HCT116 (cell line): ENCODE measurements around the gene CLDN9. TPM values are rescaled to one million over a fixed set of nuclear protein-coding genes. Genes with fewer than 3 reads are reported as not detected.

Experiments used
- ATAC-seq: fragments of 200-7000 bp; cut with Tn5 transposase; 2 replicates; pipeline ENCODE4 v1.9.1; 2020; ENCODE audit warnings: mild to moderate bottlenecking, moderate library complexity
- BruUV-seq: library from RNA; stranded (reverse); fragments of 400-500 nt; replicated peaks from 2 replicates; lab custom pipeline; 2021; lab: Mats Ljungman, UMichigan
- CTCF ChIA-PET: fragments of 300-600 bp; sonication (Branson Sonifier 250); formaldehyde crosslinking; loops from one replicate; lab custom pipeline; 2021; ENCODE audit warnings: antibody characterized with exemption; lab: Charles Lee
- POLR2A ChIA-PET: fragments of 300-600, 350-600 bp; sonication (Branson Sonifier 250); formaldehyde crosslinking; loops from one replicate; lab custom pipeline; 2021; ENCODE audit warnings: antibody characterized with exemption; lab: Charles Lee
- RAD21 ChIA-PET, 2 experiments: fragments of 300-600 bp; sonication (Branson Sonifier 250); formaldehyde crosslinking; loops; one replicate each; lab custom pipeline; 2023; ENCODE audit warnings: low total read pairs in 2 of 2; ENCODE audit not compliant: uncharacterized antibody in 2 of 2, unreplicated experiment in 2 of 2, low non-redundant PET in 1 of 2; lab: Charles Lee
- DNase-seq: peaks from one replicate; pipeline ENCODE4 v3.0.0-alpha.2; 2010; ENCODE audit warnings: low read depth, low spot score
- H2AFZ ChIP-seq: fragments of 200-600 bp; shearing (Covaris generic), sonication (generic); 2 replicates; pipeline ENCODE4 v1.6.1; 2017; ENCODE audit warnings: low read depth, mixed run types, mixed read lengths, antibody characterized with exemption, low read length; ENCODE audit not compliant: poor library complexity, severe bottlenecking
- H3K27ac ChIP-seq: 2 replicates; pipeline ENCODE4 v1.5.1; 2012; ENCODE audit warnings: low read depth, low read length
- H3K27me3 ChIP-seq: fragments of 200-600 bp; sonication (generic); 2 replicates; pipeline ENCODE4 v1.6.1; 2016; ENCODE audit warnings: mixed run types, low read length, mixed read lengths; ENCODE audit not compliant: insufficient read depth
- H3K36me3 ChIP-seq, 2 experiments: fragments of 200-500 bp in 1 of 2; fragments of 200-600 bp in 1 of 2; sonication (Bioruptor generic) in 1 of 2; sonication (generic) in 1 of 2; 2 replicates each; pipeline versions ENCODE4 v1.5.1 to v1.6.1; 2014 to 2016; ENCODE audit warnings: low read length in 2 of 2, inconsistent platforms in 1 of 2, mixed read lengths in 1 of 2, mixed run types in 1 of 2; ENCODE audit not compliant: insufficient read depth in 2 of 2, control insufficient read depth in 1 of 2
- H3K4me1 ChIP-seq, 2 experiments: fragments of 200-600 bp in 1 of 2; sonication (generic) in 1 of 2; 2 replicates each; pipeline versions ENCODE4 v1.5.1 to v1.6.1; 2012 to 2017; ENCODE audit warnings: low read length in 2 of 2, inconsistent platforms in 1 of 2, mild to moderate bottlenecking in 1 of 2, mixed read lengths in 1 of 2, mixed run types in 1 of 2, moderate library complexity in 1 of 2; ENCODE audit not compliant: insufficient read depth in 2 of 2, control insufficient read depth in 1 of 2
- H3K4me2 ChIP-seq: fragments of 200-600 bp; sonication (generic); 2 replicates; pipeline ENCODE4 v1.6.1; 2017; ENCODE audit warnings: mixed run types, low read length, mixed read lengths
- H3K4me3 ChIP-seq, 2 experiments: fragments of 200-600 bp in 1 of 2; sonication (generic) in 1 of 2; replicated peaks in 1 of 2; 2 replicates each; pipeline ENCODE4 v1.5.1; 2011 to 2016; ENCODE audit warnings: low read length in 2 of 2, control low read depth in 1 of 2, low read depth in 1 of 2, mild to moderate bottlenecking in 1 of 2, mixed read lengths in 1 of 2, mixed run types in 1 of 2
- H3K79me2 ChIP-seq: fragments of 200-600 bp; sonication (generic); 2 replicates; pipeline ENCODE4 v1.6.1; 2017; ENCODE audit warnings: mild to moderate bottlenecking, mixed run types, low read length, moderate library complexity, mixed read lengths; ENCODE audit not compliant: insufficient read depth
- H3K9ac ChIP-seq: fragments of 200-600 bp; sonication (generic); 2 replicates; pipeline ENCODE4 v1.6.1; 2016; ENCODE audit warnings: low read length, mixed read lengths
- H3K9me2 ChIP-seq: fragments of 200-600 bp; sonication (generic), shearing (Covaris generic); 2 replicates; pipeline ENCODE4 v1.6.1; 2017; ENCODE audit warnings: mixed run types, mild to moderate bottlenecking, moderate library complexity; ENCODE audit not compliant: insufficient read depth
- H3K9me3 ChIP-seq, 2 experiments: fragments of 200-500 bp in 1 of 2; fragments of 200-600 bp in 1 of 2; sonication (Bioruptor generic) in 1 of 2; sonication (generic) in 1 of 2; 2 replicates each; pipeline ENCODE4 v1.6.1; 2014 to 2017; ENCODE audit warnings: low read length in 2 of 2, mixed read lengths in 2 of 2, inconsistent platforms in 1 of 2, low read depth in 1 of 2, mild to moderate bottlenecking in 1 of 2, mixed run types in 1 of 2, moderate library complexity in 1 of 2; ENCODE audit not compliant: control insufficient read depth in 1 of 2, insufficient read depth in 1 of 2
- H4K20me1 ChIP-seq: fragments of 200-600 bp; sonication (generic), shearing (Covaris generic); 2 replicates; pipeline ENCODE4 v1.6.1; 2017; ENCODE audit warnings: mixed run types, mild to moderate bottlenecking, moderate library complexity; ENCODE audit not compliant: insufficient read depth
- CTCF ChIP-seq, 3 experiments: fragments of 200-600 bp in 1 of 3; sonication (generic) in 1 of 3; IDR thresholded peaks in 2 of 3; conservative IDR thresholded peaks in 1 of 3; 2 replicates each; pipeline ENCODE4 v1.5.1; 2012 to 2017; ENCODE audit warnings: low read depth in 2 of 3, low read length in 2 of 3, antibody characterized with exemption in 1 of 3, borderline replicate concordance in 1 of 3, control low read depth in 1 of 3, mild to moderate bottlenecking in 1 of 3, mixed read lengths in 1 of 3, mixed run types in 1 of 3, moderate library complexity in 1 of 3; ENCODE audit not compliant: insufficient read depth in 1 of 3
- ELF1 ChIP-seq: IDR thresholded peaks from 2 replicates; pipeline ENCODE4 v1.6.1; 2012; ENCODE audit warnings: low read depth, borderline replicate concordance
- EZH2 ChIP-seq: fragments of 200-600 bp; sonication (generic); IDR thresholded peaks from 2 replicates; pipeline ENCODE4 v1.6.1; 2017; ENCODE audit warnings: antibody characterized with exemption, mixed run types
- SIN3A ChIP-seq: IDR thresholded peaks from 2 replicates; pipeline ENCODE4 v1.6.1; 2012; ENCODE audit warnings: low read depth
- ZFX ChIP-seq: fragments of 450-650 bp; IDR thresholded peaks from 2 replicates; pipeline ENCODE4 v1.6.1; 2017
- intact Hi-C: fragments of 100-400 bp; cut with micrococcal nuclease; formaldehyde crosslinking; loops from 2 replicates; pipeline ENCODE4 v1.10.0; 2022
- total RNA-seq: library from RNA; stranded (reverse); gene quantifications from one replicate; pipeline ENCODE4 v1.2.1, GENCODE V29; 2021; ENCODE audit not compliant: unreplicated experiment

The CLDN9 gene
- total RNA-seq, 1 experiment from 2014 or later: 0.76 TPM

GRCh38 chr16:2964475-2965336 lies 48.0 kb upstream of the CLDN9 start:
- Histone ChIP-seq H2AFZ (no peak overlapping the region), H3K9me3 (no peaks in the 10 kb centered on the region), H4K20me1 (no peaks in the 10 kb centered on the region), H3K79me2 (peaks cover under 1% of the 10 kb centered on the region; the same call in 1 of the 2 replicates), H3K4me2 (peak overlapping the region; percentile 98), H3K4me3 (peak overlapping the region; percentile 71 to 83), H3K9me2 (no peaks in the 10 kb centered on the region), H3K27me3 (no peaks in the 10 kb centered on the region), H3K27ac (peak overlapping the region; percentile 89), H3K9ac (peak overlapping the region; percentile 88), H3K36me3 (no peaks in the 10 kb centered on the region), H3K4me1 (peaks cover 19 to 56% of the 10 kb centered on the region in 2 experiments)
- TF ChIP-seq SIN3A (no peak), CTCF (IDR thresholded peaks at IDR 0.05 in 2 of 3, conservative IDR thresholded peaks at IDR 0.05 in 1 of 3; ENCODE audit: borderline replicate concordance in 1 of 3, insufficient read depth in 1 of 3, low read depth in 2 of 3, low read length in 2 of 3) (peak in 1 of 3 experiments; percentile 0; a peak in 1 of 6 replicates), ZFX (peak; percentile 65; the same call in 1 of the 2 replicates), ELF1 (no peak), EZH2 (no peak)
- ATAC-seq: peak; percentile 55
- CTCF ChIA-PET: interaction anchor here (0.8 to 1.5 kb wide), 9 partner anchors 16 to 106 kb away, joined by 3 to 5 read pairs (median 3); partner anchors contain the start of genes FLYWCH1 and PRSS22
- TSS peak; percentile 89 for BruUV-seq
- POLR2A ChIA-PET: interaction anchor here (0.9 to 4.1 kb wide), 7 partner anchors 8 to 57 kb away, joined by 3 to 29 read pairs (median 4); partner anchors contain the start of genes HCFC1R1, PKMYT1, THOC6 and TNFRSF12A
- DNase-seq: peak; percentile 76
- RAD21 ChIA-PET: no interaction called here
- intact Hi-C loops: no loop called here
